ENCODE measurements around the gene NEK6.

Gene NEK6

GRCh38 chr9:124257844-124258606, at the start of gene NEK6:
Gene NEK6 (plus strand): TSS chr9:124257949. CDS start chr9:124301965, 44,016 bp downstream.
- peaks cover 39% of the 10 kb centered on the region for H3K4me1 ChIP-seq (ENCODE audit: insufficient read depth, low read length)

DNA sequence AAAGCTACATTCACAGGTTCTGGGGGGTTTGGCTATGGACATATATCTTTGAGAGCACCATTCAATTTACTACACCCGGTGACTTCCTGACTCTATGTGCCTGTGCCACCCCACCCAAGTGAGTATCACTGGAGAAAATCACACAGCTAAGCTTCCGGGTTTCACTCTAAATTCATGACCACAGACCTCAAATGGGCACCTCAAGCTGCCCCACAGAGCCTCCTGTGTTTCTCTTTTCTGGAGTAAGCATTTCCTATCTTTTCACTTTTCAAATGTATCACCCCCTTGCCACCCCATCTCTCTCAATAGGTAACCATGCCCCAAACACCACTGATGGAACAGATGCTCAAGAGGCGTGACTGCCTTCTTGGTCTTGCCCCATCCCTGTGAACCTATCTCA, 49.2 kb upstream of the NEK6 start:
- no peak overlapping the region for H3K27ac ChIP-seq (ENCODE audit: low read depth, low read length)
- no peaks in the 10 kb centered on the region for H3K9me3 ChIP-seq (ENCODE audit: low read length)
- no peak overlapping the region for H3K4me3 ChIP-seq (ENCODE audit: low read depth in 1 of 2, low read length in 2 of 2)
- H3K9ac ChIP-seq (ENCODE audit: low read length), result no peak overlapping the region
- no peaks in the 10 kb centered on the region for H3K4me1 ChIP-seq (ENCODE audit: insufficient read depth, low read length)
- H3K36me3 ChIP-seq (ENCODE audit: insufficient read depth, low read length), result no peaks in the 10 kb centered on the region
- H3K27me3 ChIP-seq (ENCODE audit: control insufficient read depth in 1 of 2, insufficient read depth in 2 of 2, low read length in 2 of 2), result no peaks in the 10 kb centered on the region

More at GRCh38 chr9:124257844-124258606, at the start of gene NEK6:
- H3K27ac ChIP-seq (ENCODE audit: low read depth, low read length), result peak within 1 kb of the TSS; percentile 94
- no peaks in the 10 kb centered on the region for H3K36me3 ChIP-seq (ENCODE audit: insufficient read depth, low read length)
- H3K9ac ChIP-seq (ENCODE audit: low read length), result peak within 1 kb of the TSS; percentile 44
- no peaks in the 10 kb centered on the region for H3K27me3 ChIP-seq (ENCODE audit: control insufficient read depth in 1 of 2, insufficient read depth in 2 of 2, low read length in 2 of 2)
- no peaks in the 10 kb centered on the region for H3K9me3 ChIP-seq (ENCODE audit: low read length)
- H3K4me3 ChIP-seq (ENCODE audit: low read depth in 1 of 2, low read length in 2 of 2), result peak within 1 kb of the TSS; percentile 47 to 89

DNA sequence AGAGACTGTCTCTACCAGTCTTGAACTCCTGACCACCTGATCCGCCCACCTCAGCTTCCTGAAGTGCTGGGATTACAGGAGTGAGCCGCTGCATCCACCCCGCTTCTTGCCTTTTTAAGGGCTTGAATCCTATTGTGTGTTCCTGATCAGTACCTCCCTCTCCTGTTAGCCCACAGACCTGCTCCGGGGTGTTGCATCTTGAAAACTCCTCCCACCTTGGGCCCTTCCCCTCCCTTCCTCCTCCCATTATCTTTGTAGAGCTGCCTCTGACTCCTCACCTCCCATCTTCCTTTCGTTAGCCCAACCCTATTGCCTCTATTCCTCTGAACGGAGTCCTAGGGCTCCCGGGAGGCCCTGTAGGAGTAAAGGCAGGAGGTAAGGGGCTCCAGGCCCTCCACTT, 48.5 kb upstream of the NEK6 start:
- Histone ChIP-seq H3K9ac (ENCODE audit: low read length) (no peak overlapping the region), H3K9me3 (ENCODE audit: low read length) (no peaks in the 10 kb centered on the region), H3K27ac (ENCODE audit: low read depth, low read length) (no peak overlapping the region)

GRCh38 chr9:124209774-124210173, 48.0 kb upstream of the NEK6 start:
- no peaks in the 10 kb centered on the region for H3K9me3 ChIP-seq (ENCODE audit: low read length)
- no peak overlapping the region for H3K9ac ChIP-seq (ENCODE audit: low read length)
- H3K36me3 ChIP-seq (ENCODE audit: insufficient read depth, low read length), result no peaks in the 10 kb centered on the region
- no peaks in the 10 kb centered on the region for H3K27me3 ChIP-seq (ENCODE audit: control insufficient read depth in 1 of 2, insufficient read depth in 2 of 2, low read length in 2 of 2)
- no peak overlapping the region for H3K27ac ChIP-seq (ENCODE audit: low read depth, low read length)
- no peak overlapping the region for H3K4me3 ChIP-seq (ENCODE audit: low read depth in 1 of 2, low read length in 2 of 2)
- no peaks in the 10 kb centered on the region for H3K4me1 ChIP-seq (ENCODE audit: insufficient read depth, low read length)

More for the DNA sequence above, 48.5 kb upstream of the NEK6 start:
- no peaks in the 10 kb centered on the region for H3K36me3 ChIP-seq (ENCODE audit: insufficient read depth, low read length)
- H3K27me3 ChIP-seq (ENCODE audit: control insufficient read depth in 1 of 2, insufficient read depth in 2 of 2, low read length in 2 of 2), result no peaks in the 10 kb centered on the region
- H3K4me3 ChIP-seq (ENCODE audit: low read depth in 1 of 2, low read length in 2 of 2), result no peak overlapping the region
- no peaks in the 10 kb centered on the region for H3K4me1 ChIP-seq (ENCODE audit: insufficient read depth, low read length)

GRCh38 chr9:124210697-124211096, 47.1 kb upstream of the NEK6 start:
- peaks cover 5% of the 10 kb centered on the region for H3K4me1 ChIP-seq (ENCODE audit: insufficient read depth, low read length)

GRCh38 chr9:124212381-124213050, 45.2 kb upstream of the NEK6 start:
- H3K4me3 ChIP-seq (ENCODE audit: low read depth in 1 of 2, low read length in 2 of 2), result no peak overlapping the region
- H3K4me1 ChIP-seq (ENCODE audit: insufficient read depth, low read length), result peaks cover 5% of the 10 kb centered on the region
- H3K27ac ChIP-seq (ENCODE audit: low read depth, low read length), result no peak overlapping the region
- H3K9ac ChIP-seq (ENCODE audit: low read length), result no peak overlapping the region
- no peaks in the 10 kb centered on the region for H3K27me3 ChIP-seq (ENCODE audit: control insufficient read depth in 1 of 2, insufficient read depth in 2 of 2, low read length in 2 of 2)
- no peaks in the 10 kb centered on the region for H3K36me3 ChIP-seq (ENCODE audit: insufficient read depth, low read length)
- no peaks in the 10 kb centered on the region for H3K9me3 ChIP-seq (ENCODE audit: low read length)

More at GRCh38 chr9:124210697-124211096, 47.1 kb upstream of the NEK6 start:
- H3K9ac ChIP-seq (ENCODE audit: low read length), result no peak overlapping the region
- no peak overlapping the region for H3K4me3 ChIP-seq (ENCODE audit: low read depth in 1 of 2, low read length in 2 of 2)
- H3K9me3 ChIP-seq (ENCODE audit: low read length), result no peaks in the 10 kb centered on the region
- H3K36me3 ChIP-seq (ENCODE audit: insufficient read depth, low read length), result no peaks in the 10 kb centered on the region
- no peak overlapping the region for H3K27ac ChIP-seq (ENCODE audit: low read depth, low read length)
- H3K27me3 ChIP-seq (ENCODE audit: control insufficient read depth in 1 of 2, insufficient read depth in 2 of 2, low read length in 2 of 2), result no peaks in the 10 kb centered on the region

- no peaks in the 10 kb centered on the region for H3K36me3 ChIP-seq (ENCODE audit: insufficient read depth, low read length)
- peaks cover 5% of the 10 kb centered on the region for H3K4me1 ChIP-seq (ENCODE audit: insufficient read depth, low read length)
- no peak overlapping the region for H3K4me3 ChIP-seq (ENCODE audit: low read depth in 1 of 2, low read length in 2 of 2)
- H3K9me3 ChIP-seq (ENCODE audit: low read length), result no peaks in the 10 kb centered on the region
- no peaks in the 10 kb centered on the region for H3K27me3 ChIP-seq (ENCODE audit: control insufficient read depth in 1 of 2, insufficient read depth in 2 of 2, low read length in 2 of 2)
- no peak overlapping the region for H3K27ac ChIP-seq (ENCODE audit: low read depth, low read length)
- H3K9ac ChIP-seq (ENCODE audit: low read length), result no peak overlapping the region
Measured at GRCh38 chr9:124213396-124213795, 44.4 kb upstream of the NEK6 start.

GRCh38 chr9:124214116-124214515, 43.6 kb upstream of the NEK6 start:
- Histone ChIP-seq H3K36me3 (ENCODE audit: insufficient read depth, low read length) (no peaks in the 10 kb centered on the region), H3K9me3 (ENCODE audit: low read length) (no peaks in the 10 kb centered on the region), H3K27me3 (ENCODE audit: control insufficient read depth in 1 of 2, insufficient read depth in 2 of 2, low read length in 2 of 2) (no peaks in the 10 kb centered on the region), H3K4me3 (ENCODE audit: low read depth in 1 of 2, low read length in 2 of 2) (no peak overlapping the region), H3K9ac (ENCODE audit: low read length) (no peak overlapping the region), H3K27ac (ENCODE audit: low read depth, low read length) (no peak overlapping the region), H3K4me1 (ENCODE audit: insufficient read depth, low read length) (peaks cover 5% of the 10 kb centered on the region)

DNA sequence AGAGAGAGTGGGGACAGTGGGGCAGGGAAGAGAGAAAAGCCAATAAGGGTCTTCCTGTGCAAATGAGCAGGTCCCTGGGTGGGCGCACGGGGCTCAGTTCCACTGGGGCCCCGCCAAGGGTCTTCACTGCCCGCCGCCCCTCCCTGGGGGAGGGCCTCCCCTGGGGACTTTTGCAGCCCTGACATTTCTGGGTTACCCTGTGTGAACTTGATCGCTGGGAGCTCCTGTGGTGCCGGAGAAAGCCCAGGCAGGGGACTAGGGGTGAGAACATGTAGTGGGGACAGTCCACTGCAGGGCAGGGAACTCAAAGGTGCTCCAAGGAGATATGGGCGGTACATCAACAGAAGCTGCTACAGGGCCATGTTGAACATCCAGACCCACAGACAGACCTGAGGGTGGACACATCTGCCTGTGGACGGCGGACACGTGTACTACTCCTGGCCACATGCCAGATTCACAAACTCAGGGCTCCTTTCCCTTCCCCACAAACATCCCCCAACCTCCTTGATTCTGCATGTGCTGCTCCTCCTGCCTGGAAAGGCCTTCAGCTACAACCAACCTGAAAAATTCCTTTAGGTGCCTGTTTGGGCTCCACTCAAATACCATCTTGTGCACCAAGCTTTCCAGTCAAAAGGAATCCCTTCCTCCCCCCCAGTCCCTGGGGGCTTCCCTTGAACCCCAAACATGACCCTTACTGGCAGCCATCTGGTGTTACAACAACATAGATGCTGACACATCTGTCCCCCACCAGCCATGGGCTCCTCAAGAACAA, 43.0 kb upstream of the NEK6 start:
- Histone ChIP-seq H3K36me3 (ENCODE audit: insufficient read depth, low read length) (no peaks in the 10 kb centered on the region), H3K4me1 (ENCODE audit: insufficient read depth, low read length) (peaks cover 5% of the 10 kb centered on the region), H3K4me3 (ENCODE audit: low read depth in 1 of 2, low read length in 2 of 2) (no peak overlapping the region), H3K27ac (ENCODE audit: low read depth, low read length) (no peak overlapping the region), H3K9ac (ENCODE audit: low read length) (no peak overlapping the region), H3K9me3 (ENCODE audit: low read length) (no peaks in the 10 kb centered on the region), H3K27me3 (ENCODE audit: control insufficient read depth in 1 of 2, insufficient read depth in 2 of 2, low read length in 2 of 2) (no peaks in the 10 kb centered on the region)

DNA sequence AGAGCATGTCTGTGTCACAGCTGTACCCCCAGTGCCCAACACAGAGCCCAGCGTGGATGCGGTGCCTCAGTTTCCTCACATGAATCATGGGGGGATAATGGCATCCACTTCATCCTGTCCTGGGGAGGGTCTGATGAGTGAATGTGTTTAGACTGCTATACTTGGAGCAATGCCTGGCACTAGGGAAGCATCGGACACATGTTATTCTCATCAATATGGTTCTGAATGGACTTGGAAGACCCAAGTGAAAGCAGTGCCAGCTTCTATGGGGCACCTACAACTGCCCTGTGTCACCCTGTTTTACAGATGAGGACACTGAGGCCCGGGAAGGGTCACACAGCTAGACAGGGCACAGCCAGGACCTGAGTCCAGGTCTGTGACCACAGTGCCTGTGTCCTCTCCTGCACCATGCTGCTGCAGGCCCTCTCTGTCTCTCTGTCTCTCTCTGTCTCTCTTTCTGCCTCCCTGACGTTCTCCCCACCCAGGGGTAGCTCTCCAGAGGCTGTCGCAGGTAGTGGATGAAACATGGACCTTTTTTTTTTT, 42.3 kb upstream of the NEK6 start:
- Histone ChIP-seq H3K9ac (ENCODE audit: low read length) (no peak overlapping the region), H3K4me3 (ENCODE audit: low read depth in 1 of 2, low read length in 2 of 2) (no peak overlapping the region)

GRCh38 chr9:124215956-124216355, 41.8 kb upstream of the NEK6 start:
- Histone ChIP-seq H3K9ac (ENCODE audit: low read length) (no peak overlapping the region), H3K4me3 (ENCODE audit: low read depth in 1 of 2, low read length in 2 of 2) (no peak overlapping the region)

More for the DNA sequence above, 42.3 kb upstream of the NEK6 start:
- no peak overlapping the region for H3K27ac ChIP-seq (ENCODE audit: low read depth, low read length)
- peaks cover 5% of the 10 kb centered on the region for H3K4me1 ChIP-seq (ENCODE audit: insufficient read depth, low read length)
- H3K9me3 ChIP-seq (ENCODE audit: low read length), result no peaks in the 10 kb centered on the region
- no peaks in the 10 kb centered on the region for H3K27me3 ChIP-seq (ENCODE audit: control insufficient read depth in 1 of 2, insufficient read depth in 2 of 2, low read length in 2 of 2)
- no peaks in the 10 kb centered on the region for H3K36me3 ChIP-seq (ENCODE audit: insufficient read depth, low read length)

More at GRCh38 chr9:124215956-124216355, 41.8 kb upstream of the NEK6 start:
- H3K4me1 ChIP-seq (ENCODE audit: insufficient read depth, low read length), result peaks cover 5% of the 10 kb centered on the region
- H3K36me3 ChIP-seq (ENCODE audit: insufficient read depth, low read length), result no peaks in the 10 kb centered on the region
- H3K9me3 ChIP-seq (ENCODE audit: low read length), result no peaks in the 10 kb centered on the region
- H3K27me3 ChIP-seq (ENCODE audit: control insufficient read depth in 1 of 2, insufficient read depth in 2 of 2, low read length in 2 of 2), result no peaks in the 10 kb centered on the region
- H3K27ac ChIP-seq (ENCODE audit: low read depth, low read length), result no peak overlapping the region
